GM20431 (cell line): ENCODE measurements around the gene NTM.

Source experiments
- in situ Hi-C: fragments of 300-500 bp; cut with MseI, MboI; formaldehyde crosslinking; loops from one replicate; pipeline ENCODE4 v1.15.0; 2020; ENCODE audit warnings: low sequenced_read_pairs; ENCODE audit not compliant: unreplicated experiment

The NTM gene

GRCh38 chr11:132228746-132229325 is 858.4 kb downstream of the NTM start:
- in situ Hi-C loops = no loop called here

DNA sequence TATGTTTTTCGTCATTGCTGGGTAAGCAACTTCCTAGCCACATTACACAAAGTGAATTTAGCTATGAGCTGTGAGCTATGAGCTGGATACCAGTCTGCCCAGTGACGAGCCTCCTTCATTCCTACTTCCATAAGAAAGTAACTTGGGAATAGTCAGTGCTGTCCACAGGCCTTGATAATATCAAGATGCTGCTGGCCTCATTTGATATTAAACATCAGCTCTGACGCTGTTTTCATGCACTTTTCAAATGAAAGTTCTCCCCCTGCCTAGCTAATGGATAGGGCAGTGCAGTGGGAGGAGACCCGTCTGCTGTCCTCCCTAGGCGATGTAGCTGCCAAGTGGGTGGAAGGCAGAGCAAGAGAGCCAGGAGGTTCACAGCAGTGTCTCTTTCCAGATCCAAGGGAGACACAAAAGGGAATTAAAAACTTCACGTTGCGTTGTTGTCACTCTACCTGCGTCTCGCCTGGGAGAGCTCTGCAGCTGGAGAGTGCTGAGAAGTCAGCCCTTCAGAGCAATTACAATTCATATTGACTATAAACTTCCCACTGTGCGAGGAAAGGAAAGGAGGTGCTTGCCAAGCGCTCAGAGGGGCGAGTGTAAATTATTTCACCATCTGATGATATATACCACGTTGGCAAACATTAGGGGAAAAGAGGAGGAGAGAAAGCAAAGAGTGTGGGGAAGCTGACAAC is 861.4 kb downstream of the NTM start:
- in situ Hi-C loops = no loop called here

DNA sequence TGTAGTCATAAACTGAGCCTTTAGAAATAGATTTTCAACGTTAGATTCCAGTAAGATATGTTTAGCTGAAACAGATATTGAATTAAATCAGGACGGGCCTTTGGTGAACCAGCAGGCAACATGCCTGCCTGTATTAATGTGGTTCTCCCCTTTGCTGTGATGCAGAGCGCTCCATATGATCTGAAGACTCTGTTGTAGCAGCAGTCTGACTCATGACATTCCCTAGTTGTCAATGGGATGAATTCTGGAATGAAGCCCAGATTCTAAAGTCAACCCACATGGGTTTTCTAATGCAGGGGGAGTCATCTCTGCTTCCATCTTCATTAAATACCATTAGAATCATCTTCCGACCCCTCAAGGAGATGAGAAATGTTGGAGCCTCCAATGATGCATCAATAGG is 864.5 kb downstream of the NTM start:
- in situ Hi-C loops = no loop called here

DNA sequence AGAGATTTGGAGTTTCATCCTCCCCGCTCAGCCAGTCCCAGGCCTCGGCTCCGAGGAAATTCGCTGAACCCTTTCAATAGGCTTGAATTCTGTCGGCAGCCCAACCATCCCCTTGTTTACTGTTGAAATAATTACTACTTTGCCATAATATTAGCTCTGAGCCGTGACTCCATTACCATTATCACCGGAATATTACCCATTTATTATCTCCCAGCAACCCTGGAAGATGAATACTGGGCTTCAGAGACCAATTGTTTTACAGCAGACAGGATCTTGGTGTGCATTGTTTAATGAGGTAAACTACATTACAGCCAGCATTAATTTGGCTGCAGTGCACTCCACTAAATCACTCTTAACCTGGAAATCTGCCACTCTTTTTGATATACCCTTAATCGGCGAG is 867.4 kb downstream of the NTM start:
- in situ Hi-C loops = no loop called here

DNA sequence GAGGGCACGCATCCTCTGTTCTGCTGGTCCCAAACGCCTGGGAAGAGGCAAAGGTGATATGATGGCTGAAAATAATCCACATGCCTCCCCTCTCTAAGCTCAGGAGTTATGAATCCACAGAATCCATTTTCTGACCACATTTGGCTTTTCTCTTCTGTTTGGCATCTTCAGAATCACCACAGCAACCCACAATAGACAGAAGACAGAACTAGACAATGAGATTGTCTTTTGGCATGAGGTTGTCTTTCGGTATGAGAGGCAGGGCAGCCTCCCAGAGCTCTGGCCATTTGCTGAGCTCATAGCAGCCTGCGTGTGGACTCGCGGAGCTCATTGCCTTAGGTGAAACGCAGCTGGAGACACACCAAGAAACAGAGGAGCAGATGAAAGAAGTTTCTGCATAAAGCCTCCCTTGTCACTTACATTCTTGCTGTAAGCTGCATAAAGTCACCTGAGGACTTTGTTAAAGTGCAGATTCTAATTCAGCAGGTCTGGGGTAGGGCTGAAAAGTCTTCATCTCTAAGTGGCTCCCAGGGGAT is 868.0 kb downstream of the NTM start:
- in situ Hi-C loops = no loop called here

DNA sequence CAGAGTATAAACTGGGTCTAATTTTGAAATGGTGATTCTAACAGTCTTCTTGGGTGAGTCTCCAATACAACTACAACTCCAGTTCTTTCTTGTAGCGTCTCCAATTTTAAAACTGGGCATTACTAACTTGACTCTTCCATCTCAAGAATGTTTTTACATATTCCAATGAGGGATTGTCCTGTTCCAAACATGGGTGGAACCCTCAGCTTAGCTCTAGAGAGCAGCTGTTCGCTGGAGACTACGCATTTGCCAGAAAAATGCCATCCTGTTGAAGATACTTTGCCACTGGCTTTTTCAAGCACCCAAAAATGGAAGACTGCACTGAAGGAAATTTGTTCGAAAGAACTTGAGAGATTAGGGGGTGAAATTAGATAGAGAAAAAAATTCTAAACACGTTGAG is 870.0 kb downstream of the NTM start:
- in situ Hi-C loops = no loop called here

- in situ Hi-C loops = no loop called here
These were observed 872.2 kb downstream of the NTM start for GRCh38 chr11:132242632-132243031.

DNA sequence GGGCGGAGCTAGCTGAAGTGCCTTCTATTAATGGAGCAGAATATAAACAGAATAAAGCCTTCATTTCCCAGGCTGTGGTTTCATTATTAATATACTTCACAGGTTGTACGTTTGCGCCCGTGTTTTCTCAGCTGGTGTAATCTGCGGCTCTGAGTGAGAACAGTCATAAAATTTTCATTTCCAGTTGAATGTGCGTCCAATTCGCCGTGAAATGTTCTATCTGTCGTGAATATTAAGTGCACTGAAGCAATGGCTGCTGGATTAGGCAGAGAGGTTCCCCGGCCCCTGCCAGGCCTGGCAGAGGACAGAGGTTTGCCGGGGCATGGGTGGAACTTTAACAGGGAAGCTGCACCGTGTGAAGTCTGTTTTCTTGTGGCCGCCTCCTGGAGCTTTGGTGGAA is 874.4 kb downstream of the NTM start:
- in situ Hi-C loops = no loop called here

- in situ Hi-C loops = no loop called here
These were observed 875.3 kb downstream of the NTM start for GRCh38 chr11:132245403-132246385.

- in situ Hi-C loops = no loop called here
These were observed 878.2 kb downstream of the NTM start for GRCh38 chr11:132248580-132248979.

- in situ Hi-C loops = no loop called here
These were observed 878.8 kb downstream of the NTM start for GRCh38 chr11:132249256-132249655.

DNA sequence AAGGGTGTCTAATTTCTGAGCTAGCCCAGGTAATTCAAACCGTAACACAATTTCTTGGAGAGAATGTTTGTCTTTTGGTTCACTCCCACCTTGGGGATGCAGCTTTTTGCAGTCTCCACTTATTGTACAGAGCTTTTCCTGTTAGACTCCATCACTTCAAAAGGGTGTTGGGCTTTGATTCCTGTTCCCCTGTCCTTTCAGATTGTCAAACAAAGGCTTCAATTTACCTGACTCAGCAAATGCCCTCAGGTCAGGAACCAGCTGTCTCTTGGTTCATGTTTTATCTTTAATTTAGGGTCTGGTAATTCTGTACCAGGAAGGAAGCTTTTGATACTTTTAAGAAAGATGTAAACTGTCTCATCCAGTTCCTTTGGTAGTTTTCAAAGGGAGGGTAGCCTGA is 880.6 kb downstream of the NTM start:
- in situ Hi-C loops = no loop called here

DNA sequence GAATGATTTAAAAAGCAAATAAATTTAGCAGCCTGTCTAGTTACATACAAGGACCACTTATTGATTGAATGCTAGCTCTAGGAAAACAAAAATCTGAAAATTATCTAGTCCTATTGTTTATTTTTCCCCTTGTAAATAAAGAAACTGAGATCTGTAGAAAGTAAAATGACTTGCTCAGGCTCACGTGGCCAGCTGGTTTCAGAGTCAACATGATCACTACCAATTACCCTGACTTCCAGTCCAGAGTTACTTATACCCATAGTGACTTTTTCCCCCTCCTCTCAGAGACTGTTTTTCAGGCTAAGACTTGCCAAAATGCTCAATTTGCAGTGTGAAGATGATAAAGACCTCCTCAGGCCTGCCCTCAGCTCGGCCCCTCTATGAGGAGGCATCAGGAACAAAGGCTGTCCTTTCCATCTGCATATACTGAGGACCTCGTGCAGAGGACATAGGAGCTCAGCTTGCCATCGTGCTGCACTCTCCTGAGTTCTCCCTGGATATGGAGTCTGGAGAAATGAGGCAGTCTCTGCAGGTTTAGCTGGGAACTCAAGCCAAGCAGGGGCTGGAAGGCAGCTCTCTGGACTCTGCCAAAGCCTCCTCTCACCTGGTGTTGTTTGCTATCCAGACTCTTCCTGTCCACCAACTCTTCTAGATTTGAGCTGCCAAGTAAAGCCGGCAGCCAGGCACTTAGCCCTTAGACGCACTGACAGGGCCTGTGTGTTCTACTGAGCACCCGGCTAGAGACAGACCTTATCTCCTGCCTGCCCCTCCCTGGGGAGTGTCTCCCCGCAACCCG is 883.3 kb downstream of the NTM start:
- in situ Hi-C loops = no loop called here

DNA sequence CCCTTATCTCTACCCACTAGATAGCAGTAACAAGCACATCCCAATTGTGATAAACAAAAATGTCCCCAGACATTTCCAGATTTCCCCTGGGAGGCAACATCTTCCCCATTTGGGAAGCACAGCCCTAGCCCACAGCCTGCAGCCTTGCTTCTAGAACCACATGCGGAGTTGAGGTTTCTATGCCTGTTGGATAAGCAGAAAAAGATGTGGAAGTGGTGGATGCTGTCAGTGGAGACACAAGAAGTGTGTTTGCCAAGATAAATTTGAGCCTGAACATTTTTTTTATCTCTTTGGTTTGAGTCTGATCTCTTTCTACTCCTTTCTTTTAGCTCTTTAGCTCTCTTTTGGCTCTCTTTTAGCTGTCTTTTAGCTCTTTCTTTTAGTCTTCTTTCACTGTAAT is 884.5 kb downstream of the NTM start:
- in situ Hi-C loops = no loop called here

DNA sequence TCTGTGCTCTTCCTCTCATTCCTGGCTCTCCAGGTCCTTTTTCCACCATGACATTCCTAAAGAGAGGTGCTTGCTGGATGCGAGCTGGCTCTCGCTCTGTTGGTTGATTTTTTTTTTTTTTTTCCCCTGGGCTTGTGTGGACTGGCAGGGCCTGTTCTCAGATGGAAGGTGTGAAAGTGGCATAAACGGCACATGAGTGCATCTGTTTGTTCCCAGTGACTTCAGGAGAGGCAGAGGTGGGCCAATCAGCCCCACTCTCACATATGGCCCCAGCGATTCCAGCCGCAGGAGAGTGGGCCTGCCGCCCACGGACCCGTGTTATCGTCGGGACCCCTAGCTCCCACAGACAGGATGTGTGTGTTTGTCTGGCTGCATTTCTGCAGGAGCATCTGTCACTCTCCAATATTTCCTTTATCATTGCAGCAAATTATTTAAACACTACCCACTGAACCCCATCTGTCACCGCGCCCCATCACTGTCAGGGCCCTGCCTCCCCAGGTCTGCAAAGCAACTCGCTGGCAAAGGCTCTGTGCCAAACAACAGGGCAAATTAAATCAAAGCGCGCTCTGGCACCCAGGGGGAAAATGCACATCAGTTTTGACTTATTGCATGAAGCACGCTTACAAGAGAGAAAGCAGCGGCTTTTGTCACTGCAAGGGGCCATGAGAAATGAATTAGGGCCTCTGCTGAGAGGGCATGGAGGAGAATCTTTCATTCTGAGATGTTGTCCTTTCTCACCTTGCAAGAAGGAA is 886.3 kb downstream of the NTM start:
- in situ Hi-C loops = no loop called here

- in situ Hi-C loops = no loop called here
These were observed 887.5 kb downstream of the NTM start for GRCh38 chr11:132257871-132258270.

DNA sequence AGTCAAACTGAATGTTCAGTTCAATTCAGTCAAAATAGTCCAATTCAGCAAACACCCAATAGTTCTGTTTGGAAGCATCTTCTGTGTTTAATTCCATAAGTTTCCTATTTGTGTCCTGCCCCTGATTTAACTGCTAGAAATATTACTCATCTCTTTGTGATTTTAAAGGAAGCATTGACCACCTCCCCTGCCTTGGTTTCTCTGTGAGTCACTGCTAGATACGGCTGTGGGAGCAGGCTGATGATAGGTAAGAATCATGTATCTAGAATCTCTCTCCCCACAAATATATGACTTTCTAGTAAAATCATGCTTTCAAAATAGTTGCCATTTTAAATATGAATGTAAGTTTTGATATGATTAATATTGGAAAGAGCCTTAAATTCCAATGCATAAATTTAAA is 888.5 kb downstream of the NTM start:
- in situ Hi-C loops = no loop called here

GRCh38 chr11:132260636-132261035 is 890.2 kb downstream of the NTM start:
- in situ Hi-C loops = no loop called here

DNA sequence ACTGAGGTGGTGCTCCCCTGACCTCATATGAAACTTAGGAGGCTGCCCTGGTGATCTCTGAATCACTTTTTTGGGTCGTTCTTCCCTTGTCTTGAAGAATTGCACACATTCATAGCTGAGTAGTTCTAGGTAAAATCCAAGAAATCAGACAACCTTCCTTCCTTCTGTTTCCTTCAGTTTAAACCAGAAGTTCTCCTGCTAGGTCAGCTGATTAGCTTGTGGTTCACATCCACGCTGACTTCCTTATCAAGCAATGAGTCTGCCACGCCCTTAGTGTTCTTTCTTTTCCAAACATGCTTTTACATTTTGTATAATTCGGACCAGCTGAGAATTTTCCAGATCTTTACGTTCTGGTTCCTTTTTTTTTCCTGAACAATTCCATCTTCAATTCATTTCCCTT is 892.8 kb downstream of the NTM start:
- in situ Hi-C loops = no loop called here
